Naive B cell (primary cell): ENCODE measurements around the gene DMP1. TPM values are rescaled to one million over a fixed set of nuclear protein-coding genes. Genes with fewer than 3 reads are reported as not detected.
"Not testable (repeated sequence)": the region's sequence is repeated elsewhere in the genome, so short reads cannot be mapped to it uniquely, and the experiment has no call there.

ENCODE experiments used
- ATAC-seq, 2 donors: fragments of 150-1000 bp; cut with Tn5 transposase; 2 replicates each; pipeline ENCODE4 v1.10.0; 2021; ENCODE audit warnings: low read depth in 2 of 2, mild to moderate bottlenecking in 2 of 2, moderate library complexity in 2 of 2
- DNase-seq: peaks from one replicate; pipeline ENCODE4 v3.0.0; 2022
- H3K27ac Mint-ChIP-seq, 6 donors: one replicate each; pipeline ENCODE4 v1.8.0; 2020 to 2022; ENCODE audit warnings: mild to moderate bottlenecking in 6 of 6, mixed read lengths in 6 of 6, moderate library complexity in 5 of 6, inconsistent platforms in 2 of 6
- H3K27me3 Mint-ChIP-seq, 3 donors: one replicate each; pipeline ENCODE4 v1.8.0; 2021 to 2022; ENCODE audit warnings: mixed read lengths in 3 of 3, mild to moderate bottlenecking in 1 of 3
- H3K36me3 Mint-ChIP-seq, 2 donors: one replicate each; pipeline ENCODE4 v1.8.0; 2020 to 2022; ENCODE audit warnings: mixed read lengths in 2 of 2, inconsistent platforms in 1 of 2, mild to moderate bottlenecking in 1 of 2
- H3K4me1 Mint-ChIP-seq, 3 donors: one replicate each; pipeline ENCODE4 v1.8.0; 2020 to 2022; ENCODE audit warnings: mixed read lengths in 3 of 3, inconsistent platforms in 1 of 3, mild to moderate bottlenecking in 1 of 3, moderate library complexity in 1 of 3
- H3K4me3 Mint-ChIP-seq, 8 donors: one replicate each; pipeline ENCODE4 v1.8.0; 2020 to 2022; ENCODE audit warnings: mild to moderate bottlenecking in 8 of 8, mixed read lengths in 8 of 8, moderate library complexity in 8 of 8, inconsistent platforms in 2 of 8
- H3K9me3 Mint-ChIP-seq, 7 donors: one replicate each; pipeline ENCODE4 v1.8.0; 2020 to 2022; ENCODE audit warnings: mixed read lengths in 7 of 7, mild to moderate bottlenecking in 5 of 7, inconsistent platforms in 2 of 7, moderate library complexity in 1 of 7
- polyA plus RNA-seq, 6 donors: library from polyadenylated mRNA; unstranded; fragments of 300-500 nt; fragmentation: Illumina TruSeq; gene quantifications; one replicate each; pipeline ENCODE4 v1.2.3, GENCODE V29; 2021; ENCODE audit warnings: low read depth in 6 of 6

The DMP1 gene
- polyA plus RNA-seq, 6 donors from 2014 or later = not detected

- H3K4me1 Mint-ChIP-seq = no peaks in the 10 kb centered on the region
- DNase-seq (no peak), ATAC-seq (no peak)
- no peak overlapping the region for H3K27ac Mint-ChIP-seq
- H3K4me3 Mint-ChIP-seq = no peak overlapping the region
- H3K9me3 Mint-ChIP-seq = no peaks in the 10 kb centered on the region
- peaks cover 0 to 7% (median 0%) of the 10 kb centered on the region in 3 donors for H3K27me3 Mint-ChIP-seq
- no peaks in the 10 kb centered on the region for H3K36me3 Mint-ChIP-seq
Observed at GRCh38 chr4:87651941-87652340, 1.9 kb downstream of the DMP1 start.

DNA sequence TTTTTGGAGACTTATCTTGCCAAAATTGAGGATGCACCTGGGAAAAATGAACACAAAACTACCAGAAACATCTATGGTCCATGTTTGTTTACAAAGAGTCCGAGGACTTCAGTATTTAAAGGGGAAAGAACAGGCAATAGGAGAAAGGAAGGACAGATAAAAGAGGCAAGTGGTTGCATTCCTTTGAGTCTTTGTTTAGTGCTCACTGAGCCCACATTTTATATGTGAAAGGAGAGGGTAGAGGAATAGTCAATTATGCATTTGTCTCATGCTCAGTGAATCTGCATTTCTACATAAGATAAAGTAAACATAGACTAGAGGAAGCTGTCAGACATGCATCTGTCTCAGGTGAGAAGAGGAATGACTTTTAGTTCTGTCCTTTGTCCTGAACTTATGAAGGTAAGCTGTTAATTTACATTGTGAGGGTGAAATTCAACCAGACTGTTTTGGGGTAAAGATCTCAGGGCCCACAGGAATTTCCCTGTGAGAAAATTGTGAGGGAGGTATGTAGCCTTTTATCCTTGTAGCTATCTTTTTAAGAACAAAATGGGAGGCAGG lies 4.5 kb downstream of the DMP1 start:
- DNase-seq (no peak), ATAC-seq (no peak)
- Mint-ChIP-seq H3K4me1 (no peaks in the 10 kb centered on the region), H3K27ac (no peak overlapping the region), H3K27me3 (peaks cover 0 to 3% (median 0%) of the 10 kb centered on the region in 3 donors), H3K36me3 (no peaks in the 10 kb centered on the region), H3K9me3 (no peaks in the 10 kb centered on the region), H3K4me3 (no peak overlapping the region)

GRCh38 chr4:87657525-87657924 lies 7.4 kb downstream of the DMP1 start:
- Mint-ChIP-seq H3K4me3 (no peak overlapping the region), H3K36me3 (peaks cover 0 to 8% of the 10 kb centered on the region in 2 donors), H3K27me3 (peaks cover 10 to 13% (median 11%) of the 10 kb centered on the region in 3 donors), H3K27ac (no peak overlapping the region), H3K4me1 (no peaks in the 10 kb centered on the region), H3K9me3 (peaks cover 0 to 7% (median 0%) of the 10 kb centered on the region in 7 donors)
- no peak for DNase-seq
- ATAC-seq = no peak

GRCh38 chr4:87659247-87659931 lies 9.3 kb downstream of the DMP1 start:
- no peak for ATAC-seq
- Mint-ChIP-seq H3K27me3 (peaks cover 12 to 25% (median 18%) of the 10 kb centered on the region in 3 donors), H3K4me3 (no peak overlapping the region), H3K27ac (no peak overlapping the region), H3K36me3 (peaks cover 0 to 8% of the 10 kb centered on the region in 2 donors), H3K4me1 (no peaks in the 10 kb centered on the region), H3K9me3 (peaks cover 0 to 7% (median 0%) of the 10 kb centered on the region in 7 donors)
- DNase-seq = no peak

GRCh38 chr4:87662871-87663270 lies 12.8 kb downstream of the DMP1 start:
- DNase-seq (no peak), ATAC-seq (no peak)
- H3K27me3 Mint-ChIP-seq = peaks cover 12 to 31% (median 18%) of the 10 kb centered on the region in 3 donors
- peaks cover 0 to 7% (median 0%) of the 10 kb centered on the region in 7 donors for H3K9me3 Mint-ChIP-seq
- H3K4me3 Mint-ChIP-seq = no peak overlapping the region
- H3K4me1 Mint-ChIP-seq = no peaks in the 10 kb centered on the region
- no peak overlapping the region for H3K27ac Mint-ChIP-seq
- peaks cover 0 to 8% of the 10 kb centered on the region in 2 donors for H3K36me3 Mint-ChIP-seq

DNA sequence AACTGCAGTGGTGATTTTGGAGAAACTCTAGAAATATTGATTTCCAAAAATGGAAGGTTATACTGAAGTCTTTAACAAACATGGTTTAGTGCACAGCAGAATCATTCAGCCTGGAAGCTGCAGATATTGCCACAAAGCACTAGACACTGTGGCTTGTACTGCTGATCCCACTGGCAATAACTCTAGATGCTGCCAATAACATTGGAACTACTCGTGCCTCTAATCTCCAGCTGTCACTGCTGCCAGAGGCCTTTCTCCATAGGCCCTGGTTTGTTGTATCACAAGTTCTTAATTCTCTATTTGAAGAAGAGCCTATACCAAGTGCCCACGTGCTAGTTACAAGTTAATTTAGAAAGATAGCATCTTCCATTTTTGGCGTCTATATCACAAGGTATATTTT lies 19.3 kb downstream of the DMP1 start:
- Mint-ChIP-seq H3K27ac (no peak overlapping the region), H3K36me3 (peaks cover 0 to 19% of the 10 kb centered on the region in 2 donors), H3K4me3 (no peak overlapping the region), H3K9me3 (peaks cover 0 to 35% (median 28%) of the 10 kb centered on the region in 7 donors), H3K27me3 (peaks cover 0 to 6% (median 6%) of the 10 kb centered on the region in 3 donors), H3K4me1 (no peaks in the 10 kb centered on the region)
- DNase-seq = no peak
- no peak for ATAC-seq

DNA sequence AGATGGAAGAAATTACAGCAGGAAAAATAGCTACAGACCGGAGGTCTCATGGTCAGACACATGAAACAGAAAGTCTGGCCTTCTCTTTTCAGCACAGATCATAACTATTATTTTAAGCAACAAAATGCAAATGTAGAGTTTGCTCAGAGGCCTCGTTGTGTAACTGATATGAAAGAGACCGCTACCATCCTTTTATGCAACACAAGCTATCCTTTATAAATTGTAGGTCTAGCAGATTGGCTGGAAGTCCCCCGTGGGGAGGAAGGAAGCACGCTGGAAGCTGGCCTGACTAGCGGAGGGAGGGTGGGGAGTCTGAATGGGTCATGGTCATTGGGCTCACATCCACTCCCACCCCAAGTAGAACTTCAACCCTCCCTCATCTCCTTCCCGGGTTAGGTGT lies 27.7 kb downstream of the DMP1 start:
- Mint-ChIP-seq H3K9me3 (peaks cover 0 to 26% (median 19%) of the 10 kb centered on the region in 7 donors), H3K36me3 (peaks cover 0 to 5% of the 10 kb centered on the region in 2 donors), H3K27me3 (peaks cover 0 to 6% (median 0%) of the 10 kb centered on the region in 3 donors), H3K4me1 (no peaks in the 10 kb centered on the region), H3K27ac (no peak overlapping the region), H3K4me3 (no peak overlapping the region)
- DNase-seq (no peak), ATAC-seq (no peak)

GRCh38 chr4:87679449-87680169 lies 29.5 kb downstream of the DMP1 start:
- Mint-ChIP-seq H3K27ac (no peak overlapping the region), H3K4me3 (no peak overlapping the region), H3K4me1 (no peaks in the 10 kb centered on the region), H3K27me3 (peaks cover 0 to 6% (median 0%) of the 10 kb centered on the region in 3 donors), H3K36me3 (no peaks in the 10 kb centered on the region), H3K9me3 (peaks cover 0 to 15% (median 4%) of the 10 kb centered on the region in 7 donors)
- no peak for ATAC-seq
- DNase-seq = peak; percentile 6

- H3K27ac Mint-ChIP-seq = no peak overlapping the region
- ATAC-seq (no peak), DNase-seq (no peak)
- no peaks in the 10 kb centered on the region for H3K36me3 Mint-ChIP-seq
- no peaks in the 10 kb centered on the region for H3K27me3 Mint-ChIP-seq
- H3K9me3 Mint-ChIP-seq = peaks cover 0 to 8% (median 0%) of the 10 kb centered on the region in 7 donors
- H3K4me1 Mint-ChIP-seq = no peaks in the 10 kb centered on the region
- H3K4me3 Mint-ChIP-seq = no peak overlapping the region
Observed at GRCh38 chr4:87680271-87680670, 30.2 kb downstream of the DMP1 start.

GRCh38 chr4:87688316-87688715 lies 38.2 kb downstream of the DMP1 start:
- no peak overlapping the region for H3K27ac Mint-ChIP-seq
- no peak for DNase-seq
- peaks cover 13 to 33% (median 24%) of the 10 kb centered on the region in 7 donors for H3K9me3 Mint-ChIP-seq
- H3K27me3 Mint-ChIP-seq = no peaks in the 10 kb centered on the region
- H3K36me3 Mint-ChIP-seq = peaks cover 4 to 15% of the 10 kb centered on the region in 2 donors
- no peaks in the 10 kb centered on the region for H3K4me1 Mint-ChIP-seq
- ATAC-seq = no peak
- H3K4me3 Mint-ChIP-seq = no peak overlapping the region

- Mint-ChIP-seq H3K36me3 (peaks cover 4 to 18% of the 10 kb centered on the region in 2 donors), H3K9me3 (peaks cover 15 to 41% (median 27%) of the 10 kb centered on the region in 7 donors)
- H3K27ac Mint-ChIP-seq, H3K4me3 Mint-ChIP-seq, ATAC-seq, DNase-seq, H3K27me3 Mint-ChIP-seq, H3K4me1 Mint-ChIP-seq: not testable (repeated sequence)
Observed at GRCh38 chr4:87690947-87691346, 40.9 kb downstream of the DMP1 start.

- not testable (repeated sequence) for H3K27ac Mint-ChIP-seq, H3K4me1 Mint-ChIP-seq, ATAC-seq, H3K27me3 Mint-ChIP-seq, DNase-seq, H3K4me3 Mint-ChIP-seq
- Mint-ChIP-seq H3K9me3 (peaks cover 15 to 41% (median 27%) of the 10 kb centered on the region in 7 donors), H3K36me3 (peaks cover 4 to 18% of the 10 kb centered on the region in 2 donors)
Observed at GRCh38 chr4:87692060-87692459, 42.0 kb downstream of the DMP1 start.

DNA sequence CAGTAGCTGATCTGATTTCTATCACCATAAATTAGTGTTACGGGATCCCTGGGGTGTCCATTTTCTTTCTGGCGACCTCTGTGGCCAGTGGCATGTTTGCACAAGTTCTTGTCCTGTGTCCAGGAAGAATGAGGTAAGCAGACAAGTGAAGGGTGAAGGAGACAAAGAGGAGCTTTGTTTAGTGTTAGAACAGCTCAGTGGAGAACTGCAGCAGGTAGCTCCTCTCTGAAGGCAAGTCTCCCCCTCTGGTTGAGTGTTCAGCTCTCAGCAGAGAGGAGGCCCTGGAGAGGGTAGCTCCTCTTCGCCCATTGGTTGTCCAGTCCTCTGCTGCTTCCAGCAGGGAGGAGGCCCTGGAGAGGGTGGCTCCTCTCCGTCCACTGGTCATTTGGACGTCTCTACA lies 47.2 kb downstream of the DMP1 start:
- Mint-ChIP-seq H3K4me1 (no peaks in the 10 kb centered on the region), H3K4me3 (no peak overlapping the region), H3K36me3 (peaks cover 0 to 9% of the 10 kb centered on the region in 2 donors), H3K27me3 (peaks cover 0 to 10% (median 5%) of the 10 kb centered on the region in 3 donors), H3K27ac (no peak overlapping the region), H3K9me3 (peaks cover 8 to 27% (median 16%) of the 10 kb centered on the region in 7 donors)
- ATAC-seq = no peak
- DNase-seq = no peak
